Subcutaneous abdominal adipose tissue (tissue), 5 donors: ENCODE data around the gene WDR90.

Experiments used
- H3K27ac ChIP-seq: one replicate; pipeline ENCODE4 v1.7.0; 2013; ENCODE audit warnings: low read depth, mild to moderate bottlenecking, inconsistent platforms, low read length, moderate library complexity
- H3K27me3 ChIP-seq, 5 donors: one replicate each; pipeline ENCODE4 v1.7.0; 2013; ENCODE audit warnings: low read length in 5 of 5, inconsistent platforms in 1 of 5; ENCODE audit not compliant: control insufficient read depth in 5 of 5, insufficient read depth in 4 of 5
- H3K36me3 ChIP-seq, 5 donors: one replicate each; pipeline ENCODE4 v1.7.0; 2013; ENCODE audit warnings: low read length in 5 of 5; ENCODE audit not compliant: control insufficient read depth in 5 of 5, insufficient read depth in 5 of 5
- H3K4me1 ChIP-seq, 5 donors: one replicate each; pipeline ENCODE4 v1.7.0; 2013; ENCODE audit warnings: low read length in 5 of 5, mild to moderate bottlenecking in 3 of 5, moderate library complexity in 1 of 5; ENCODE audit not compliant: control insufficient read depth in 5 of 5, insufficient read depth in 5 of 5
- H3K4me3 ChIP-seq, 5 donors: one replicate each; pipeline ENCODE4 v1.7.0; 2013; ENCODE audit warnings: low read length in 5 of 5, low read depth in 1 of 5
- H3K9ac ChIP-seq, 5 donors: one replicate each; pipeline ENCODE4 v1.7.0; 2013; ENCODE audit warnings: low read length in 5 of 5, mild to moderate bottlenecking in 4 of 5, moderate library complexity in 3 of 5
- H3K9me3 ChIP-seq, 5 donors: one replicate each; pipeline ENCODE4 v1.7.0; 2013; ENCODE audit warnings: low read length in 5 of 5; ENCODE audit not compliant: control insufficient read depth in 5 of 5
- donor health status: healthy.
- donor health status: healthy.
- donor health status: healthy.
- donor health status: healthy.
- donor health status: healthy.

The WDR90 gene

DNA sequence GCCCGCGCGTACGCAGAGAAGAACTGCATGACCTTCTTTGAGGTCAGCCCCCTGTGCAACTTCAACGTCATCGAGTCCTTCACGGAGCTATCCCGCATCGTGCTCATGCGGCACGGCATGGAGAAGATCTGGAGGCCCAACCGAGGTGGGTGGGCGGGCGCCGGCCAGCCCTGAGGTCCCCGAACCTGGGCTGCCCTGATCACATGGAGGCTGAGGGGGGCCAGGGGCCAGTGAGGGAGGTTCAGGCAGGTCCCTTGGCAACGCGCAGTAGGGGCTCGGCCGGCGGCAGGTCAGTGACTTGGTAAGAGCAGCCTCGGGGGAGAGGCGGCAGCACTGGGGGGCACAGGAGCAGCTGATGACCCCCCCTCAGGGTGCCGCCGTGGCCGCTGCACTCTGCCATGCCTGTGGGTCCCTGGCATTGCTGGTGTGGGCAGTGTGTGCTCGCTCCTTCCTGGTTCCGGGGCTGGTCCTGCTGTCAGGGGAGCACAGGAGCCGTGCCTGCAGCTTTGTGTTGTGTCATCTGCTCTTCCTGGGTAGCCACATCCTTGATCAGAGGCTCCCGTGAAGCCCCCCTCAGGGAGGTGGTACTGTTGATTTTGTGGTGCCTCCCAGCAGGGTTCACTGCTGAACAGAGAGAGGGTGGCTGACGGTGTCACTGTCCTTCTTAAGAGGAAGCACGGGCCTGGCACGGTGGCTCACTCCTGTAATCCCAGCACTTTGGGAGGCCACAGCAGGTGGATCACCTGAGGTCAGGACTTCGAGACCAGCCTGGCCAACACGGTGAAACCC, 23.0 kb upstream of the WDR90 start:
- H3K9me3 ChIP-seq: no peaks in the 10 kb centered on the region
- no peak overlapping the region for H3K4me3 ChIP-seq
- no peak overlapping the region for H3K9ac ChIP-seq
- H3K36me3 ChIP-seq: peaks cover 0 to 40% (median 16%) of the 10 kb centered on the region in 5 donors
- no peak overlapping the region for H3K27ac ChIP-seq
- H3K4me1 ChIP-seq: peaks cover 0 to 49% (median 19%) of the 10 kb centered on the region in 5 donors
- no peaks in the 10 kb centered on the region for H3K27me3 ChIP-seq

DNA sequence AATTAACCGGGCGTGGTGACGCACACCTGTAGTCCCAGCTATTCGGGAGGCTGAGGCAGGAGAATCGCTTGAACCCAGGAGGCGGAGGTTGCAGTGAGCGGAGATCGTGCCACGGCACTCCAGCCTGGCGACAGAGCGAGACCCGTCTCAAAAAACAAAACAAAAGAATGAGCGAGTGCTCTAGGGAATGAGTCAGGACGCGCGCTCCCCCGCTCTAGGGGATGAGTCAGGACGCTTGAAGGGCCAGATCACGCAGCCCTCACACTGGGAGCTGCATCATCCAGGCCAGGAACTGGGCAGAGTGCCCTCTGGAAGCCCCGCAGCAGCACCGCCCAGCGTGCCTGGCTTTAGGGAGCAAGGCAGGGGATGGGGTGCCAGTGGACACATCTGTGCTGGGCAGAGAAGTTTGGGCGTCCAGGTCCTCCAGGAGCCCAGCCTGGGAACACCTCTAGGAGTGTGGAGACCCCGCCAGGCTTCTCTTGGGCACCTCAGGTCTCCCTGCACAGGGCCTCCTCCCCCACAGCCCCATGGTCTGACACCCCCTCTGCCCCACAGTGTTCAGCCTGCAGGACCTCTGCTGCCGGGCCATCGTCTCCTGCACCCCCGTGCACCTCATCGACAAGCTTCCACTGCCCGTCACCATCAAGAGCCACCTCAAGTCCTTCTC, 22.2 kb upstream of the WDR90 start:
- peaks cover 0 to 37% (median 13%) of the 10 kb centered on the region in 5 donors for H3K36me3 ChIP-seq
- H3K4me1 ChIP-seq: peaks cover 0 to 45% (median 19%) of the 10 kb centered on the region in 5 donors
- no peak overlapping the region for H3K27ac ChIP-seq
- H3K27me3 ChIP-seq: no peaks in the 10 kb centered on the region
- H3K4me3 ChIP-seq: no peak overlapping the region
- no peaks in the 10 kb centered on the region for H3K9me3 ChIP-seq
- no peak overlapping the region for H3K9ac ChIP-seq

DNA sequence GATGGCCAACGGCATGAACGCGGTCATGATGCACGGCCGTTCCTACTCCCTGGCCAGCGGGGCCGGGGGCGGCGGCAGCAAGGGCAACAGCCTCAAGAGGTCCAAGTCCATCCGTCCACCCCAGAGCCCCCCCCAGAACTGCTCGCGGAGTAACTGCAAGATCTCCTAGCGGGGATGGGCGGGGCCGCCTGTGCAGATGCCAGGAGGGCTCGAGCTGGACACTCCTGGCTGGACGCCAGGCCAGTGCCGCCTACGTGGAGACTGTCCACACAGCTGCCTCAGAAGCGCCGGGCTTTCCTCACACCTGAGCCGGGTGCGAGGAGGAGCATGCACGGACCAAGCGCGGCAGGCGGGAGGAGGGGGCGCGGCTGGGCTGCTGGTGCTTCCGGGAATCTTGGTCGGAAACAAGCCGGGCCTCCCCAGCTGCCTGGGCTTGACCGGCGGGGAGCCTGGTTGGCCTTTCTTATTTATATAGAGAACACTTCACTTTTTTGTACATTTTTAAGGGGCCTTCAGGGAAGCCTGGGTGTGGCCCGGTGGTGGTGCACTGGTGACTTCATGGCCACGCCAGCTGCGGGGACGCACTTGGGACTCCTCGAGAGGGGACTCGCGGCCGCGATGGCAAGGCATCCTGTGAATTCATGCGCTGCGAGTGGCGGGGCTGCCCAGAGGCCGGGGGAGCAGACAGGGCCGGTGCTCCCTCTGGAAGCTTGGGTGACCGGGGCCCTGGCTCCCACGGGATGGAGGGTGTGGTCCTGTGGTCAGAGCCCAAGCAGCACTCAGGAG, 21.5 kb upstream of the WDR90 start:
- Histone ChIP-seq H3K9me3 (no peaks in the 10 kb centered on the region), H3K4me1 (peaks cover 0 to 41% (median 19%) of the 10 kb centered on the region in 5 donors), H3K9ac (no peak overlapping the region), H3K27ac (no peak overlapping the region), H3K27me3 (peaks cover 0 to 2% (median 0%) of the 10 kb centered on the region in 5 donors), H3K4me3 (no peak overlapping the region), H3K36me3 (peaks cover 0 to 38% (median 13%) of the 10 kb centered on the region in 5 donors)

DNA sequence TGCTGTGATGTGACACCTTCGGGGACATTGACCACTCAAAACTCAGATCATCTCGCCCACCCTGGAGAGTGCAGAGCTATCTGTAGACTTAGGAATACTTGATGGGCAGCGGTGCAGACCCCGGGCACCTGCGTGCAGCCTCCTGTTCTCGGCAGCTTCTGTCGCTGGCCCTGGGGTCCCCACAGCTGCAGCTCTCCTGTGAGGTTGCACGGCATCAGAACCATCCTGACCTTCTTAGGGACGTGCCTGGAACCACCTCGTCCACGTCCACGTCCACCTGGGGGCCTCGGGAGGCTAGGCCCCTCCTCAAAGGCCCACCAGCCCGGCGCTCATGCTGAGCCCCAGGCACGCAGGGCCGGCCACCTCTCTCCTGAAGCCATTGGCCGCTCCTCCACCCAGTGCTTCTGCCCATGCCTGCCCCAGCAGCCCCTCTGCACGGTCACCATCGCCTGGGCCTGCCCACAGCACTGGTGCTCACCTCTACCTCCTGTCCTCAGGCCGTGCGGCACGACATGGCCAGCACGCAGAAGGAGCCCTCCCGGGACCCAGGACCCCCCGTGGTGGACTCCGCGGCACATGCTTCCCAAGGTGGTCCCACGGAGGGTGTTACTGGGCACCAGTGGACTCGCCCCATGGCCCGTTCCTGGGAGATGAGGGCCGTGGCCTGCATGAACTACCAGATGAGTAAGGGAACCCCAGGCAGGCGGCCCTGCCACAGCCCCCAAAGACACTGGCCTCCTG, 20.7 kb upstream of the WDR90 start:
- peaks cover 0 to 2% (median 0%) of the 10 kb centered on the region in 5 donors for H3K27me3 ChIP-seq

DNA sequence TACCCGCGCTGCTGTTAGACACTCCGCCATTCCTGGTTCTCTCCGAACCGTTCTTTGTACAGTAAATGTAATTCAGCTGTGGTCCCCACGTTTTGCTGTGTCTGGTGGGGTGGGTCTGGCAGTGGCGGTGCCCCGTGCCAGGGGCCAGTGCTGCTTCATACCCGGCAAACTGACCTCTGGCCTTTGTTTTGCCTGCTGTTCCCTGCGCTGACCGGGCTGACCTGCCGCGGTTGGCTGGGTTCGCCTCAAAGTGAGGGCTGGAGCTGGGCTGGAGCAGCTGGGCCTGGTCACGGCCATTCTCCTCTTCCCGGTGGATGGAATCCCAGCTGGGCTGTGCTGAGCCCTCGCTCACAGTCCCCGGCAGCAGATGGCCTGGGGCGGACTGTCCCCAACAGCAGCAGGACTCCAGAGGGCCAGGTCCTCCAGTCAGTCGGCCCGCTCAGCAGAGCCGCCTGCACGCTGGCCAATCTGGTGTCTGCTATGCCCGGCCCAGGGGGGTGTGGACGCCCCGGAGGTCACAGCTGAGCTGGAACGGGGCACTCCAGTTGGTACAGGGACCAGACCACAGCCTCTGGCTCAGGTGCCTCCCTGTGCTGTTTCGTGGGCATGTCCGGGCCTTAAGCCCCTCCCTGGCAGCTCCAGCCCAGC, 19.9 kb upstream of the WDR90 start:
- Histone ChIP-seq H3K4me3 (no peak overlapping the region), H3K36me3 (peaks cover 0 to 55% (median 25%) of the 10 kb centered on the region in 5 donors), H3K9ac (no peak overlapping the region), H3K27me3 (peaks cover 0 to 2% (median 0%) of the 10 kb centered on the region in 5 donors), H3K9me3 (no peaks in the 10 kb centered on the region), H3K27ac (no peak overlapping the region), H3K4me1 (peaks cover 0 to 41% (median 19%) of the 10 kb centered on the region in 5 donors)

More for the DNA sequence above, 20.7 kb upstream of the WDR90 start:
- peaks cover 0 to 47% (median 19%) of the 10 kb centered on the region in 5 donors for H3K36me3 ChIP-seq
- H3K9me3 ChIP-seq: no peaks in the 10 kb centered on the region
- H3K4me3 ChIP-seq: no peak overlapping the region
- no peak overlapping the region for H3K9ac ChIP-seq
- H3K27ac ChIP-seq: no peak overlapping the region
- H3K4me1 ChIP-seq: peaks cover 0 to 41% (median 19%) of the 10 kb centered on the region in 5 donors

DNA sequence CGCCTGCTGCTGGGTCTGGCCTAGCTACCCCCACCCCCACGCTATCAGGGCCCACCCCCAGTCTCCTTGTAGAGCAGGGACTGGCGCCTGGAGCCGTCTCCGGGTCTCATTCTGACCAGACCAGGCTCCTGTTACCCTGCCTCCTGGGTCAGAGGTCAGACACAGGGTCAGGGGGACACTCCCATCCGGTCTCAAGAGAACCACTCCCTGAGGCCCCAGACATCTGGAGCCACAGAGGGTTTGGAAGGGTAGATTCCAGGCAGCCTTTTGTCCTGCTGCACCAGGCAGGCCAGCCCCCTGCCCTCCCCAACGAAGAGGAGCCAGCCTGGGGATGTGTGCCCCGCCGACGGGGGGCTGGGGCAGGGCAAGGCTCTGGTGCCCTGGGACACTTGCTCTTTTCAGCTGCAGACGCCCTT, 19.3 kb upstream of the WDR90 start:
- H3K9me3 ChIP-seq: no peaks in the 10 kb centered on the region
- peaks cover 0 to 2% (median 0%) of the 10 kb centered on the region in 5 donors for H3K27me3 ChIP-seq
- no peak overlapping the region for H3K27ac ChIP-seq
- H3K36me3 ChIP-seq: peaks cover 0 to 55% (median 25%) of the 10 kb centered on the region in 5 donors
- H3K4me3 ChIP-seq: no peak overlapping the region
- peak overlapping the region in 2 of 5 donors; percentile 17 to 51 for H3K9ac ChIP-seq
- peaks cover 0 to 42% (median 22%) of the 10 kb centered on the region in 5 donors for H3K4me1 ChIP-seq

DNA sequence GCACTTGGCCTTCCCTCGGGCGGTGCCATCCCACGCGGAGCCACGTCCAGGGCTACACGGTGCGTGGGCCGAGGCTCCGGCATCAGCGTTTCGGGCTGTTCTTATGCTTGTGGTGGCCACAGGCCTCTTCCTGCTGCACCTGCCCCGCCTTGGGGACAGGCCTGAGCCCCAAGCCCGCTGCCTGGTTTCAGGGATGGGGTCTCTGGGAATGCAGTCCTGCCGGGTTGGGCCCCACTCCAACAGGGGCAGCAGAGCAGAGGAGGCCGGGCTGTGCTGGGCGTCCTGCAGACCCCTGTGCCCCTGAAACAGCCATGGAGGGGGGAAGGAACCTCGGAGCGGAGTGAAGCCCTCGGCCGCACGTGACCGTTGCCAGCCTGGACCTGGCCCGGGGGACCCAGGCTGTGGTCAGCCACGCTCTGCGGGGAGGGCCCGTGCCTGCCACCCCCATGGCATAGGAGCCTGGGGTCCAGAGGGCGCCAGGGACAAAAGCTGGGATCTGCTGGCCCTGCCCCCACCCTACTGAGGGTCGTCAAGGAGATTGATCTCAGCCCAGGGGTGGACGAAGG, 18.8 kb upstream of the WDR90 start:
- Histone ChIP-seq H3K4me1 (peaks cover 0 to 47% (median 27%) of the 10 kb centered on the region in 5 donors), H3K9ac (peak overlapping the region in 1 of 5 donors; percentile 51), H3K27me3 (peaks cover 0 to 2% (median 0%) of the 10 kb centered on the region in 5 donors), H3K4me3 (no peak overlapping the region), H3K27ac (no peak overlapping the region), H3K36me3 (peaks cover 0 to 50% (median 24%) of the 10 kb centered on the region in 5 donors), H3K9me3 (no peaks in the 10 kb centered on the region)

DNA sequence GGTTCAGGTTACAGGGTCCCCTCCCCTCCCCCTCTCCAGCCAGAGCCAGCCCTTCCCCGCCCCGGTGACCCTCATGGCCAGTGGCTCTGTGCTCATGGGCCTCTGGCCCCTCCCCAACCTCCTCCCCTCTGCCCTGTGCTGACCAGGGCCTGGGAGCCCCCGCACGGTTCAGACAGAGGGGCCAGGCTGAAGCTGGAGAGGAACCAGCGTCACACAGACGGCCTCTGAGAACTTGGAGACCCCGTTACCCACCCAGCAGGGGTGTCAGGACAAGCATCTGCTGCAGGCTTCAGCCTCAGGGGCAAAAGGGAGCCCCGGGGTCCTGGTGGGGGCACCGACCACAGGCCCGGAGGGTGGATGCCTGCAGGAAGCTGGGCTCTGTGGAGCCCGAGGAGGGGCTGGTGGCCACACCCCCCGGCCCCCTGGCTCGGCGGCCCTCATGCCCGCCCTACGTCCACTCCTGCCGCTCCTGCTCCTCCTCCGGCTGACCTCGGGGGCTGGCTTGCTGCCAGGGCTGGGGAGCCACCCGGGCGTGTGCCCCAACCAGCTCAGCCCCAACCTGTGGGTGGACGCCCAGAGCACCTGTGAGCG, 18.3 kb upstream of the WDR90 start, which contains the start of gene WFIKKN1:
TSS of gene WFIKKN1 (plus strand) at position 171 of the 591 bp plus-strand sequence. CDS start at position 440, 269 bp downstream.
- Histone ChIP-seq H3K4me3 (no peak within 1 kb of the TSS), H3K27me3 (peaks cover 0 to 2% (median 0%) of the 10 kb centered on the region in 5 donors), H3K36me3 (peaks cover 0 to 45% (median 21%) of the 10 kb centered on the region in 5 donors), H3K27ac (no peak within 1 kb of the TSS), H3K9me3 (no peaks in the 10 kb centered on the region), H3K4me1 (peaks cover 0 to 53% (median 33%) of the 10 kb centered on the region in 5 donors), H3K9ac (peak within 1 kb of the TSS in 2 of 5 donors; percentile 17 to 51)
